ENCODE measurements around the gene HDAC4. TPM values are rescaled to one million over a fixed set of nuclear protein-coding genes. Genes with fewer than 3 reads are reported as not detected.

The HDAC4 gene
- total and polyA plus RNA-seq, 2 of the 4 experiments (the other 2 are of a cell fraction): 4.1 to 7.2 TPM

- H3K4me2 ChIP-seq (ENCODE audit: low read depth, low read length): no peak overlapping the region
- H4K20me1 ChIP-seq (ENCODE audit: insufficient read depth, low read length): no peaks in the 10 kb centered on the region
- dilution Hi-C loops (cut with HindIII; ENCODE audit: low sequenced_read_pairs, unreplicated experiment) (no loop called here), intact Hi-C loops (cut with micrococcal nuclease) (no loop called here), in situ Hi-C loops (cut with MboI; ENCODE audit: low sequenced_read_pairs) (no loop called here)
- H4K91ac ChIP-seq (ENCODE audit: insufficient read depth, low read depth, low read length): no peak overlapping the region
- H3K4me1 ChIP-seq (ENCODE audit: control insufficient read depth, insufficient read depth, low read length): no peaks in the 10 kb centered on the region; the same call in 1 of the 2 replicates
- no peaks in the 10 kb centered on the region for H3K9me1 ChIP-seq (ENCODE audit: insufficient read depth, low read length)
- POLR2A ChIA-PET (ENCODE audit: unreplicated experiment): no interaction called here
- no peak overlapping the region for H3K14ac ChIP-seq (replicated peaks; ENCODE audit: low read depth, low read length)
- no peak overlapping the region for H2BK20ac ChIP-seq (ENCODE audit: low read depth, low read length)
- no peak overlapping the region for H3K4ac ChIP-seq (ENCODE audit: low read depth, low read length)
- no peak overlapping the region for H2AFZ ChIP-seq (replicated peaks; ENCODE audit: low read length, poor library complexity)
- H3K36me3 ChIP-seq (ENCODE audit: control insufficient read depth, insufficient read depth, low read length): no peaks in the 10 kb centered on the region
- H3K56ac ChIP-seq (ENCODE audit: extremely low read depth, insufficient read depth, low read length): no peak overlapping the region
- H2AK5ac ChIP-seq (ENCODE audit: low read depth, low read length): no peak overlapping the region
- no TSS peak for BruUV-seq (replicated peaks)
- peaks cover 23% of the 10 kb centered on the region for H3K27me3 ChIP-seq (ENCODE audit: control insufficient read depth, insufficient read depth, low read length)
- H2BK5ac ChIP-seq (ENCODE audit: low read depth, low read length, poor library complexity, severe bottlenecking): no peak overlapping the region
- no peak overlapping the region for H3K18ac ChIP-seq (ENCODE audit: low read depth, low read length)
- no peak overlapping the region for H3K23ac ChIP-seq (ENCODE audit: low read depth, low read length)
- DNase-seq (no peak), ATAC-seq (ENCODE audit: low read depth) (no peak)
- 80% methylated on average over 3 of the region's 8 CpGs; no CpG with 5 or more reads in 1 of the 2 experiments for WGBS, 2 experiments (ENCODE audit: extremely low coverage in 2 of 2, insufficient read length in 1 of 2)
- H4K5ac ChIP-seq (ENCODE audit: low read depth, low read length): no peak overlapping the region
- no peak overlapping the region for H3K9ac ChIP-seq (ENCODE audit: low read depth, low read length)
- H3K4me3 ChIP-seq (ENCODE audit: insufficient read depth, low read depth, low read length): no peak overlapping the region
- H2BK120ac ChIP-seq (ENCODE audit: low read depth, low read length): no peak overlapping the region
- H3K27ac ChIP-seq (ENCODE audit: insufficient read depth, low read length): no peak overlapping the region
- CTCF ChIA-PET: no interaction called here
- H4K8ac ChIP-seq (ENCODE audit: low read depth in 2 of 2, low read length in 2 of 2): no peak overlapping the region
- peaks cover 2% of the 10 kb centered on the region; the same call in 1 of the 2 replicates for H3K9me3 ChIP-seq (ENCODE audit: control insufficient read depth, insufficient read depth, low read length)
- H2AK9ac ChIP-seq (replicated peaks; ENCODE audit: low read depth, low read length, poor library complexity): no peak overlapping the region
- no peak for TF ChIP-seq CTCF (conservative IDR thresholded peaks at IDR 0.05; ENCODE audit: low read depth, low read length)
- no peak for TF ChIP-seq ELK1 (IDR thresholded peaks at IDR 0.05; ENCODE audit: borderline replicate concordance, low read depth, low read length)
- no peak for TF ChIP-seq MXI1 (IDR thresholded peaks at IDR 0.05; ENCODE audit: borderline replicate concordance, low read depth, low read length)
- no peak for TF ChIP-seq NFE2L2 (IDR thresholded peaks at IDR 0.05; ENCODE audit: low read depth, low read length)
- TF ChIP-seq MAFK (IDR thresholded peaks at IDR 0.05; ENCODE audit: low read depth, low read length): no peak
- TF ChIP-seq MAZ (IDR thresholded peaks at IDR 0.05; ENCODE audit: borderline replicate concordance, low read depth, low read length): no peak
- TF ChIP-seq RAD21 (IDR thresholded peaks at IDR 0.05; ENCODE audit: low read length): no peak
- TF ChIP-seq SMC3 (IDR thresholded peaks at IDR 0.05; ENCODE audit: low read depth, low read length): no peak
- no peak for TF ChIP-seq RFX5 (IDR thresholded peaks at IDR 0.05; ENCODE audit: low read depth, low read length)
- TF ChIP-seq CEBPB (IDR thresholded peaks at IDR 0.05; ENCODE audit: low read depth, low read length): no peak
- no peak for TF ChIP-seq CHD1 (IDR thresholded peaks at IDR 0.05; ENCODE audit: low read depth, low read length)
- TF ChIP-seq RCOR1 (IDR thresholded peaks at IDR 0.05; ENCODE audit: insufficient replicate concordance, low read length): no peak
- no peak overlapping the region for H2BK15ac ChIP-seq (ENCODE audit: low read depth, low read length)
- no peaks in the 10 kb centered on the region for H3K79me1 ChIP-seq (ENCODE audit: low read depth in 1 of 2, low read length in 2 of 2)
Measured at GRCh38 chr2:239443102-239443620, 42.3 kb upstream of the HDAC4 start.

Data from IMR-90 (cell line).